PC-9 (cell line): ENCODE results near the gene YTHDC2.

Experiments used
- EZH2 ChIP-seq: fragments of 200-600 bp; sonication (generic); IDR thresholded peaks from 2 replicates; pipeline ENCODE4 v1.8.0; 2017; ENCODE audit warnings: antibody characterized with exemption, low read depth
- TF ChIP-seq, protein P1 (sequence below): fragments of 200-600 bp; sonication (generic); conservative IDR thresholded peaks from 2 replicates; pipeline ENCODE4 v1.6.1; 2017; ENCODE audit warnings: mixed run types, antibody characterized with exemption, mild to moderate bottlenecking, moderate library complexity

- no peak for TF ChIP-seq EZH2
- TF ChIP-seq, protein P1, sequence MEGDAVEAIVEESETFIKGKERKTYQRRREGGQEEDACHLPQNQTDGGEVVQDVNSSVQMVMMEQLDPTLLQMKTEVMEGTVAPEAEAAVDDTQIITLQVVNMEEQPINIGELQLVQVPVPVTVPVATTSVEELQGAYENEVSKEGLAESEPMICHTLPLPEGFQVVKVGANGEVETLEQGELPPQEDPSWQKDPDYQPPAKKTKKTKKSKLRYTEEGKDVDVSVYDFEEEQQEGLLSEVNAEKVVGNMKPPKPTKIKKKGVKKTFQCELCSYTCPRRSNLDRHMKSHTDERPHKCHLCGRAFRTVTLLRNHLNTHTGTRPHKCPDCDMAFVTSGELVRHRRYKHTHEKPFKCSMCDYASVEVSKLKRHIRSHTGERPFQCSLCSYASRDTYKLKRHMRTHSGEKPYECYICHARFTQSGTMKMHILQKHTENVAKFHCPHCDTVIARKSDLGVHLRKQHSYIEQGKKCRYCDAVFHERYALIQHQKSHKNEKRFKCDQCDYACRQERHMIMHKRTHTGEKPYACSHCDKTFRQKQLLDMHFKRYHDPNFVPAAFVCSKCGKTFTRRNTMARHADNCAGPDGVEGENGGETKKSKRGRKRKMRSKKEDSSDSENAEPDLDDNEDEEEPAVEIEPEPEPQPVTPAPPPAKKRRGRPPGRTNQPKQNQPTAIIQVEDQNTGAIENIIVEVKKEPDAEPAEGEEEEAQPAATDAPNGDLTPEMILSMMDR: no peak
Observed at GRCh38 chr5:113503146-113503545, 10.3 kb upstream of the YTHDC2 start.
